ENCODE measurements around the gene TSC22D3.

The TSC22D3 gene

DNA sequence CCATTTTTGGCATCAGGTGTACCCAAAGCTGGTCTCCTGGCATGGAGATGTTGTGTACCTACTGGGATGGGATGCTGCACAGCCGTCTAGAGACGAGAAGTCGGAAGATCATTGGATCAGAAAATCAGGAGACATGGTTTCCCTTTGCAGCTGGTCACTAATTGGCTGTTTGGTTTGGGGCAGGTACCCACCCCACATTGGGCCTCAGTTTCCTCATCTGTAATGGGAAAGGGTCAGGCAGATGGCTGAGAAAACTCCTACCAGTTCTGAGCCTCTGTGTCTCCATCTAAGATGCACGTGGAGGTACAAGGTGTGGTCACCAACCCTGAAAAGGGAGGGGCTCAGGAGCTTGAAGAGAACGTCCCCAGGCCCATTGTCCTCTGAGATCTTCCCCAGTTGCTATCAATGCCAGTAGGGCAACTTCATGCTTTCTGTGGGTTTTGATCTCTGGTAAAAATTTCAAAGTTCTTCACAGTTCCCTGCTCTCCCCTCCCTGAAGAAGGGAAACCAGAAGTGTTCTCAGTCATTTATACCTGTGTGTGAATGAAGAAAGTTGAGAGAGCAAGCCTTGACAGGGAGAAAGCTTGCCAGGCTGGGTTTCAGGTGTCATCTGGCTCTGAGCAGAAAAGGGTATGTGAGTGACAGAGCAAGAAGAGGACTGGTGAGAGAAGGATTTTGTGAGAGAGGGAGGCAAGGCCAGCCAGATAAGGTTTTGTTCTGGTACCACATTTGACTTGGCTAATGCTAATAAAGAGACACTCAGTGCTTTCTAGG, 15.1 kb downstream of the TSC22D3 start:
- DNase-seq (ENCODE audit: low spot score): no peak

- no peak for DNase-seq (ENCODE audit: low spot score)
Measured at GRCh38 chrX:107758231-107758766, 17.3 kb downstream of the TSC22D3 start.

GRCh38 chrX:107755721-107756120, 19.9 kb downstream of the TSC22D3 start:
- no peak for DNase-seq (ENCODE audit: low spot score)

- DNase-seq (ENCODE audit: low spot score): no peak
Measured at GRCh38 chrX:107753187-107753586, 22.4 kb downstream of the TSC22D3 start.

GRCh38 chrX:107752714-107753113, 22.9 kb downstream of the TSC22D3 start:
- no peak for DNase-seq (ENCODE audit: low spot score)

- no peak for DNase-seq (ENCODE audit: low spot score)
Measured at GRCh38 chrX:107752043-107752442, 23.5 kb downstream of the TSC22D3 start.

- DNase-seq (ENCODE audit: low spot score): no peak
Measured at GRCh38 chrX:107750861-107751445, 24.6 kb downstream of the TSC22D3 start.

- no peak for DNase-seq (ENCODE audit: low spot score)
Measured at GRCh38 chrX:107750263-107750662, 25.3 kb downstream of the TSC22D3 start.

DNA sequence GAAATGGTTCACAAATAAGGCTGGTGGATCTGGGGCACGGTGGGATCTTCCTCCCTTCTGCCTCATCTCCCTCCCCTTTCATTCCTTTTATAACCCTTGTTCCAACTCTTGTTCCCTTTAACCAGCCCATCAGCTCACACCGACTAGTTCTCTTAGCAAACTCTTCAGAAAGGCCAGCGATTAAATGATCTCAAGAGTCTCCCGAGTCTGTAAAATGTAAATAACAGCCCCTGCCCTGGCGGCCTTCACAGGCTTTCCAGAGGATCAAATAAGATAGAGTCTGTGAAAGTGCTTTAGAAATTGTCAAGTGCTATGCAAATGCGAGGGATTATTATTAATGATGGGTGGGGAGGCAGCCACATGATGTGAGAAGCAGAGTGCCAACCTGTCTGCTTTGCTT, 27.1 kb downstream of the TSC22D3 start:
- no peak for DNase-seq (ENCODE audit: low spot score)

DNA sequence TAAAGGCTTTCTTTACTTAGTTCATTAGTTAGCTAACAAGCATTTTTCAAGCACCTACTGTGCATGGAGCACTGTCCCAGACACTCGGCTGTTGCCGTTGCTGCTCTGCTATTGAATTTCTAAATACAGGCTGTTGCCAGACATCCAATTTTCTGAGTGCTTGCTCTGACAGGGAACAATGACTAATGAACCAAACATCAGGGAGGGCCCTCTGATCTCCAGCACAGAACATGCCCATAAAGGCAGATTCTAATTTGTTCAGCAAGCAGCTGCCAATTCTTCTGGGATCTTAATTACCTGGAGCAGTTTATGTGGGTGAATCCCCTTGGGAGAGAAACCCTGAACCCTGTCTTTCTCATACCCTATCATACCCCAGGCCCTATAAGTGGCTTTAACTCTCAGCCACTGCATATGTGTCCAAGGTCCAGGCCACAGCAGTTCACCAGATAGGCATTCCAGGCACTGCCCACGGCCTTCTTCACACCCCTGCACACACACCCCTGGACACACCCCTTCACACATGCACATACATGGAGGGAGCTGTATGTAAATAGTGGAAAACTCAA, 27.9 kb downstream of the TSC22D3 start:
- DNase-seq (ENCODE audit: low spot score): no peak

DNA sequence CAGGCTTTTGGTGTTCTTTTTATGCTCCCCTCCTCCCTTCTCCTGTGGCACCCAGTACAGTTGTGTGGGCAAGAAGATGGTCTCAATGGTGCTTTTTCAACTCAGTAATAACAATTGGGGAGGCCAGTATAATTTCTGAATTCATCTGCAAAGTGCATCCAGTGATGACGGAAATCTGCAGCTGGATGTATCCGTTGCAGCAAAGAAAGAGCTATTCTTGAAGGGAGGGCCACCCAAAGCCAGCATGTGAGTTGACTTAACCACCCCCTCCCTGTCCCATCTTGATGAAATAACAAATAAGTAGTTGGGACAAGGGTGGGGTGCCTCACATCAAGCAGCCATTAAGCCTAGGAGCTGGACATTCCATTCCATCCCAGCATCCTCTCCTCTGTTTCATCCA, 30.7 kb downstream of the TSC22D3 start:
- DNase-seq (ENCODE audit: low spot score): no peak

GRCh38 chrX:107743995-107744394, 31.6 kb downstream of the TSC22D3 start:
- DNase-seq (ENCODE audit: low spot score): no peak

- DNase-seq (ENCODE audit: low spot score): no peak
Measured at GRCh38 chrX:107742700-107743191, 32.8 kb downstream of the TSC22D3 start.

DNA sequence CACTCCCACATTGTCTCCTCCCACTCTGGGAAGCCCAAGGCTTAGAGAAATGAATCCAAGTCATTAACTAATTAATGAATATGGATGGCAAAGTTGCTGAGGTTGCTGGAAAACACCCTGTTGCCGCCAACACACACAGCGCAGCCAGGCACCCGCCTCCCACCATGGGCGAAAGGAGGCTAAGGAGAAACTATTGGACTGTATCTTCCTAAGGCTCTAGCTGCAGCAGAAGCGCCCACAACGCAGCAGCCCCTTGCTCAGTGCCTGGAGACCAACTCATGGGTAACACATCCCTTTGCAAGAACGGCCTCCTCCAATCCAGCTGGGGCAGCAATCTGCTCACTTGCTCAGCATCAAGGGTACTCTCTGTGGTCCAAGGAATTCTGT, 34.2 kb downstream of the TSC22D3 start:
- DNase-seq (ENCODE audit: low spot score): no peak

GRCh38 chrX:107739541-107739940, 36.0 kb downstream of the TSC22D3 start:
- DNase-seq (ENCODE audit: low spot score): no peak

GRCh38 chrX:107738768-107739167, 36.8 kb downstream of the TSC22D3 start:
- no peak for DNase-seq (ENCODE audit: low spot score)

DNA sequence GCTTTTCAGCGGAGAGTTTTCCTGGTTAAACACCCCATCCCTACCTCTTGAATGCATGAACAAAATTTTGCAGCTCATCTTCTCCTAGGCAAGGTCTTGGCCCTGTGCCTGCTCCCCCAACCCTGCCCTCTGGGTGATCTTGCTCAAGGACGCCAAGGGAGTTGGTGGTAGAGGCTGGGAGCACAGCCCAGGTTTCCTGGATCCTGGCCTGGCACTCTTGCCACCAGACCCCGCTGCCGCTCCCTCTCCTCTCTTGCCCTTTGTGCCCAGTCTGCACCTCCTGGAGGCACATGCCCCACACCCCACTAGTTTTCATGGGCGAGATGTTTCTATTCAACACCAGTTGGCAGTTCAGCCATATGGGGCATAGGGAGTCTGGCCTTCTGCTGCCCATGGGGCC, 37.3 kb downstream of the TSC22D3 start:
- no peak for DNase-seq (ENCODE audit: low spot score)

DNA sequence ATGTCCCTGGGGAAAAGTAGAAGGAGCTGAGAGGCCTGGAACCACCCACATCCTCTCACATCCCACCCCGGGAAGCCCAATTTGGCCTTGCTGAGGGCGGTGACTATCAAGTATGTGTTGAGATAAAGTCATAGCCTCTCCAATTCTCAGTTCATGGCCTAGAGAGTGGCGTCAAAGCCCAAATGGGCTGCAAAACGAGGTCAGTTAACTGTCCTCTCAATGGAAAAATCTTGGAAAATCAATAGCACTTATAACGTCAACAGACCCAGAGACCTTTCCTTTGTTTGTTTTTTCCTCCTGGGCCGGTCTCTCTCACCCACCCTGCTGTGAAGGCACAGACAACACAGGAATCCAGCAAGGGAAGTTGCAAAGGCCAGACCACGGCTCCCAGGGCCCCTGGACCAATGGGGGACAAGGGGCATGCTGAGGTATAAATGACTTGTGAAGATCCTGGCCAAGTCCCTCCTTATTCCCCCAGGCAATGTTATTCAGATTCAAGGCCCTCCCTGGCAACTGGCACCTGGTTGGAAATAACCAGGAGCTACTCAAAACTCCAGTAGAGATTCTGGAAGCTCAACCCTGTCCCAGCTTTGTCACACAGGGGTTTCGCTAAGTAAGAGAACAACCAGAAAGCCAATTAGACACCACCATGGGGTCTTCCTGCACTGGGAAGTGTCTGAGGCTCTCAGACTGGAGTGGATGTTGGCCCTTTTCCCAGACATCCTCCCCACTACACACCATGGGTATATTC, 38.6 kb downstream of the TSC22D3 start:
- no peak for DNase-seq (ENCODE audit: low spot score)

- DNase-seq (ENCODE audit: low spot score): no peak
Measured at GRCh38 chrX:107734646-107735045, 40.9 kb downstream of the TSC22D3 start.

GRCh38 chrX:107733686-107734085, 41.9 kb downstream of the TSC22D3 start:
- DNase-seq (ENCODE audit: low spot score): no peak

- DNase-seq (ENCODE audit: low spot score): no peak
Measured at GRCh38 chrX:107731831-107732502, 43.6 kb downstream of the TSC22D3 start.

Measured in CD4-positive, alpha-beta T cell treated with Interleukin-6 at 100 ng/mL for 8 hours (primary cell).